HCT116 (cell line): ENCODE data around the gene COL9A3. TPM values are rescaled to one million over a fixed set of nuclear protein-coding genes. Genes with fewer than 3 reads are reported as not detected.
A peak's percentile ranks its signal among the peaks of the same experiment; 100 is the strongest.

ENCODE experiments used
- ATAC-seq: fragments of 200-7000 bp; cut with Tn5 transposase; 2 replicates; pipeline ENCODE4 v1.9.1; 2020; ENCODE audit warnings: mild to moderate bottlenecking, moderate library complexity
- BruUV-seq: library from RNA; stranded (reverse); fragments of 400-500 nt; replicated peaks from 2 replicates; lab custom pipeline; 2021; lab: Mats Ljungman, UMichigan
- CTCF ChIA-PET: fragments of 300-600 bp; sonication (Branson Sonifier 250); formaldehyde crosslinking; loops from one replicate; lab custom pipeline; 2021; ENCODE audit warnings: antibody characterized with exemption; lab: Charles Lee
- POLR2A ChIA-PET: fragments of 300-600, 350-600 bp; sonication (Branson Sonifier 250); formaldehyde crosslinking; loops from one replicate; lab custom pipeline; 2021; ENCODE audit warnings: antibody characterized with exemption; lab: Charles Lee
- RAD21 ChIA-PET, 2 experiments: fragments of 300-600 bp; sonication (Branson Sonifier 250); formaldehyde crosslinking; loops; one replicate each; lab custom pipeline; 2023; ENCODE audit warnings: low total read pairs in 2 of 2; ENCODE audit not compliant: uncharacterized antibody in 2 of 2, unreplicated experiment in 2 of 2, low non-redundant PET in 1 of 2; lab: Charles Lee
- DNase-seq: peaks from one replicate; pipeline ENCODE4 v3.0.0-alpha.2; 2010; ENCODE audit warnings: low read depth, low spot score
- H2AFZ ChIP-seq: fragments of 200-600 bp; shearing (Covaris generic), sonication (generic); 2 replicates; pipeline ENCODE4 v1.6.1; 2017; ENCODE audit warnings: low read depth, mixed run types, mixed read lengths, antibody characterized with exemption, low read length; ENCODE audit not compliant: poor library complexity, severe bottlenecking
- H3K27ac ChIP-seq: 2 replicates; pipeline ENCODE4 v1.5.1; 2012; ENCODE audit warnings: low read depth, low read length
- H3K27me3 ChIP-seq: fragments of 200-600 bp; sonication (generic); 2 replicates; pipeline ENCODE4 v1.6.1; 2016; ENCODE audit warnings: mixed run types, low read length, mixed read lengths; ENCODE audit not compliant: insufficient read depth
- H3K36me3 ChIP-seq, 2 experiments: fragments of 200-500 bp in 1 of 2; fragments of 200-600 bp in 1 of 2; sonication (Bioruptor generic) in 1 of 2; sonication (generic) in 1 of 2; 2 replicates each; pipeline versions ENCODE4 v1.5.1 to v1.6.1; 2014 to 2016; ENCODE audit warnings: low read length in 2 of 2, inconsistent platforms in 1 of 2, mixed read lengths in 1 of 2, mixed run types in 1 of 2; ENCODE audit not compliant: insufficient read depth in 2 of 2, control insufficient read depth in 1 of 2
- H3K4me1 ChIP-seq, 2 experiments: fragments of 200-600 bp in 1 of 2; sonication (generic) in 1 of 2; 2 replicates each; pipeline versions ENCODE4 v1.5.1 to v1.6.1; 2012 to 2017; ENCODE audit warnings: low read length in 2 of 2, inconsistent platforms in 1 of 2, mild to moderate bottlenecking in 1 of 2, mixed read lengths in 1 of 2, mixed run types in 1 of 2, moderate library complexity in 1 of 2; ENCODE audit not compliant: insufficient read depth in 2 of 2, control insufficient read depth in 1 of 2
- H3K4me2 ChIP-seq: fragments of 200-600 bp; sonication (generic); 2 replicates; pipeline ENCODE4 v1.6.1; 2017; ENCODE audit warnings: mixed run types, low read length, mixed read lengths
- H3K4me3 ChIP-seq, 2 experiments: fragments of 200-600 bp in 1 of 2; sonication (generic) in 1 of 2; replicated peaks in 1 of 2; 2 replicates each; pipeline ENCODE4 v1.5.1; 2011 to 2016; ENCODE audit warnings: low read length in 2 of 2, control low read depth in 1 of 2, low read depth in 1 of 2, mild to moderate bottlenecking in 1 of 2, mixed read lengths in 1 of 2, mixed run types in 1 of 2
- H3K79me2 ChIP-seq: fragments of 200-600 bp; sonication (generic); 2 replicates; pipeline ENCODE4 v1.6.1; 2017; ENCODE audit warnings: mild to moderate bottlenecking, mixed run types, low read length, moderate library complexity, mixed read lengths; ENCODE audit not compliant: insufficient read depth
- H3K9ac ChIP-seq: fragments of 200-600 bp; sonication (generic); 2 replicates; pipeline ENCODE4 v1.6.1; 2016; ENCODE audit warnings: low read length, mixed read lengths
- H3K9me2 ChIP-seq: fragments of 200-600 bp; sonication (generic), shearing (Covaris generic); 2 replicates; pipeline ENCODE4 v1.6.1; 2017; ENCODE audit warnings: mixed run types, mild to moderate bottlenecking, moderate library complexity; ENCODE audit not compliant: insufficient read depth
- H3K9me3 ChIP-seq, 2 experiments: fragments of 200-500 bp in 1 of 2; fragments of 200-600 bp in 1 of 2; sonication (Bioruptor generic) in 1 of 2; sonication (generic) in 1 of 2; 2 replicates each; pipeline ENCODE4 v1.6.1; 2014 to 2017; ENCODE audit warnings: low read length in 2 of 2, mixed read lengths in 2 of 2, inconsistent platforms in 1 of 2, low read depth in 1 of 2, mild to moderate bottlenecking in 1 of 2, mixed run types in 1 of 2, moderate library complexity in 1 of 2; ENCODE audit not compliant: control insufficient read depth in 1 of 2, insufficient read depth in 1 of 2
- H4K20me1 ChIP-seq: fragments of 200-600 bp; sonication (generic), shearing (Covaris generic); 2 replicates; pipeline ENCODE4 v1.6.1; 2017; ENCODE audit warnings: mixed run types, mild to moderate bottlenecking, moderate library complexity; ENCODE audit not compliant: insufficient read depth
- CBX3 ChIP-seq: IDR thresholded peaks from 2 replicates; pipeline ENCODE4 v1.6.1; 2012; ENCODE audit warnings: low read depth
- CEBPB ChIP-seq: IDR thresholded peaks from 2 replicates; pipeline ENCODE4 v1.6.1; 2012; ENCODE audit warnings: low read depth
- EGR1 ChIP-seq: IDR thresholded peaks from 2 replicates; pipeline ENCODE4 v1.6.1; 2012; ENCODE audit warnings: low read depth
- EZH2 ChIP-seq: fragments of 200-600 bp; sonication (generic); IDR thresholded peaks from 2 replicates; pipeline ENCODE4 v1.6.1; 2017; ENCODE audit warnings: antibody characterized with exemption, mixed run types
- EZH2phosphoT487 ChIP-seq: fragments of 200-600 bp; IDR thresholded peaks from 2 replicates; pipeline ENCODE4 v1.6.1; 2018; ENCODE audit warnings: antibody characterized with exemption, borderline replicate concordance
- FOSL1 ChIP-seq: IDR thresholded peaks from 2 replicates; pipeline ENCODE4 v1.6.1; 2012; ENCODE audit warnings: low read depth
- POLR2AphosphoS5 ChIP-seq: IDR thresholded peaks from 2 replicates; pipeline ENCODE4 v1.6.1; 2011; ENCODE audit warnings: mild to moderate bottlenecking, low read depth, low read length, moderate library complexity
- RAD21 ChIP-seq: IDR thresholded peaks from 2 replicates; pipeline ENCODE4 v1.6.1; 2012; ENCODE audit warnings: low read depth, mild to moderate bottlenecking
- SP1 ChIP-seq: IDR thresholded peaks from 2 replicates; pipeline ENCODE4 v1.6.1; 2012; ENCODE audit warnings: low read depth
- ZFX ChIP-seq: fragments of 450-650 bp; IDR thresholded peaks from 2 replicates; pipeline ENCODE4 v1.6.1; 2017
- intact Hi-C: fragments of 100-400 bp; cut with micrococcal nuclease; formaldehyde crosslinking; loops from 2 replicates; pipeline ENCODE4 v1.10.0; 2022
- total RNA-seq: library from RNA; stranded (reverse); gene quantifications from one replicate; pipeline ENCODE4 v1.2.1, GENCODE V29; 2021; ENCODE audit not compliant: unreplicated experiment
- TF ChIP-seq, protein P1 (sequence below): IDR thresholded peaks from 2 replicates; pipeline ENCODE4 v1.6.1; 2012; ENCODE audit warnings: low read depth
- TF ChIP-seq, protein P2 (sequence below), 3 experiments: fragments of 200-600 bp in 1 of 3; sonication (generic) in 1 of 3; IDR thresholded peaks in 2 of 3; conservative IDR thresholded peaks in 1 of 3; 2 replicates each; pipeline ENCODE4 v1.5.1; 2012 to 2017; ENCODE audit warnings: low read depth in 2 of 3, low read length in 2 of 3, antibody characterized with exemption in 1 of 3, borderline replicate concordance in 1 of 3, control low read depth in 1 of 3, mild to moderate bottlenecking in 1 of 3, mixed read lengths in 1 of 3, mixed run types in 1 of 3, moderate library complexity in 1 of 3; ENCODE audit not compliant: insufficient read depth in 1 of 3

The COL9A3 gene
- total RNA-seq, 1 experiment from 2014 or later = 29.7 TPM

DNA sequence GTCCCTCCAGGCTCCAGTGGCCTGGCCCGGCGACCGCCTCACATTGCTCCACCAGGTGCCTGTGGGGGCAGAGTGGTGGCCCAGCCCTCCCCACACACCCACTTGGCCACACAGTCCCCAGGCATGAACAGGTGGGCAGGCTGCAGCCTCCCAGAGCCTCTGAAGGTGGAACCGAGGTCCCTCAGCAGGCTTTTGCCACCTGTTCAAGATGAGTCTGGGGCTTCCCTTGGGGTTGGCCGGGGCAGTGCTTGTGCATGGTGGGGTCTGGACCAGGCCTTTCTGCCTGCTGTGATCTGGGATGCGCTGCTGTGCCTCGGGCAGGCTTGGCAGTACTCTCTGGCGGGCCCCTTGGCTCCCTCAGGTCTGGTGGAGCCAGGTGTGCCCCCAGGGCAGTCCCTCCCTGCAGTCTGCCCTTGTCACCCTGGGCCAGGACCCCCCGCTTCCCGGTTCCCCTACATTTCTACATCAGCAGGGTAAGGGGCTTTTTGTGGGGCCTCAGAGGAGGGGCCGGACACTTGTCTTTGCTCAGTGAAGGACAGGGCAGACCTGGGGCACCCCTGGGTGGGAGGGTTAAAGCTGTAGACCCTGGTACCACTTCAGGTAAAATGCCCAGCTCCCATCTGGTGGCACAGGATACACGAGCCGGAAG is 2.7 kb upstream of the COL9A3 start:
- RAD21 ChIA-PET = no interaction called here
- POLR2A ChIA-PET = no interaction called here
- ATAC-seq (no peak), DNase-seq (no peak)
- no peak overlapping the region for H3K9ac ChIP-seq
- peaks cover 16% of the 10 kb centered on the region; the same call in 1 of the 2 replicates for H3K79me2 ChIP-seq
- H3K9me2 ChIP-seq = no peaks in the 10 kb centered on the region
- intact Hi-C loops = no loop called here
- no peaks in the 10 kb centered on the region for H3K27me3 ChIP-seq
- no peaks in the 10 kb centered on the region for H4K20me1 ChIP-seq
- H3K27ac ChIP-seq = peak overlapping the region; percentile 64; the same call in 1 of the 2 replicates
- CTCF ChIA-PET = interaction anchor here (1.1 to 1.7 kb wide), 2 partner anchors 8 kb away, joined by 3 to 5 read pairs; no protein-coding TSS in a partner anchor
- H3K4me2 ChIP-seq = no peak overlapping the region
- H3K4me1 ChIP-seq = peaks cover 34 to 45% of the 10 kb centered on the region in 2 experiments
- no peak overlapping the region for H2AFZ ChIP-seq
- H3K4me3 ChIP-seq = no peak overlapping the region
- no TSS peak for BruUV-seq
- peaks cover 18 to 23% of the 10 kb centered on the region in 2 experiments for H3K36me3 ChIP-seq
- no peaks in the 10 kb centered on the region for H3K9me3 ChIP-seq
- TF ChIP-seq EGR1 = no peak
- no peak for TF ChIP-seq RAD21
- TF ChIP-seq, protein P1, sequence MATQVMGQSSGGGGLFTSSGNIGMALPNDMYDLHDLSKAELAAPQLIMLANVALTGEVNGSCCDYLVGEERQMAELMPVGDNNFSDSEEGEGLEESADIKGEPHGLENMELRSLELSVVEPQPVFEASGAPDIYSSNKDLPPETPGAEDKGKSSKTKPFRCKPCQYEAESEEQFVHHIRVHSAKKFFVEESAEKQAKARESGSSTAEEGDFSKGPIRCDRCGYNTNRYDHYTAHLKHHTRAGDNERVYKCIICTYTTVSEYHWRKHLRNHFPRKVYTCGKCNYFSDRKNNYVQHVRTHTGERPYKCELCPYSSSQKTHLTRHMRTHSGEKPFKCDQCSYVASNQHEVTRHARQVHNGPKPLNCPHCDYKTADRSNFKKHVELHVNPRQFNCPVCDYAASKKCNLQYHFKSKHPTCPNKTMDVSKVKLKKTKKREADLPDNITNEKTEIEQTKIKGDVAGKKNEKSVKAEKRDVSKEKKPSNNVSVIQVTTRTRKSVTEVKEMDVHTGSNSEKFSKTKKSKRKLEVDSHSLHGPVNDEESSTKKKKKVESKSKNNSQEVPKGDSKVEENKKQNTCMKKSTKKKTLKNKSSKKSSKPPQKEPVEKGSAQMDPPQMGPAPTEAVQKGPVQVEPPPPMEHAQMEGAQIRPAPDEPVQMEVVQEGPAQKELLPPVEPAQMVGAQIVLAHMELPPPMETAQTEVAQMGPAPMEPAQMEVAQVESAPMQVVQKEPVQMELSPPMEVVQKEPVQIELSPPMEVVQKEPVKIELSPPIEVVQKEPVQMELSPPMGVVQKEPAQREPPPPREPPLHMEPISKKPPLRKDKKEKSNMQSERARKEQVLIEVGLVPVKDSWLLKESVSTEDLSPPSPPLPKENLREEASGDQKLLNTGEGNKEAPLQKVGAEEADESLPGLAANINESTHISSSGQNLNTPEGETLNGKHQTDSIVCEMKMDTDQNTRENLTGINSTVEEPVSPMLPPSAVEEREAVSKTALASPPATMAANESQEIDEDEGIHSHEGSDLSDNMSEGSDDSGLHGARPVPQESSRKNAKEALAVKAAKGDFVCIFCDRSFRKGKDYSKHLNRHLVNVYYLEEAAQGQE = no peak
- TF ChIP-seq FOSL1 = no peak
- TF ChIP-seq, protein P2, sequence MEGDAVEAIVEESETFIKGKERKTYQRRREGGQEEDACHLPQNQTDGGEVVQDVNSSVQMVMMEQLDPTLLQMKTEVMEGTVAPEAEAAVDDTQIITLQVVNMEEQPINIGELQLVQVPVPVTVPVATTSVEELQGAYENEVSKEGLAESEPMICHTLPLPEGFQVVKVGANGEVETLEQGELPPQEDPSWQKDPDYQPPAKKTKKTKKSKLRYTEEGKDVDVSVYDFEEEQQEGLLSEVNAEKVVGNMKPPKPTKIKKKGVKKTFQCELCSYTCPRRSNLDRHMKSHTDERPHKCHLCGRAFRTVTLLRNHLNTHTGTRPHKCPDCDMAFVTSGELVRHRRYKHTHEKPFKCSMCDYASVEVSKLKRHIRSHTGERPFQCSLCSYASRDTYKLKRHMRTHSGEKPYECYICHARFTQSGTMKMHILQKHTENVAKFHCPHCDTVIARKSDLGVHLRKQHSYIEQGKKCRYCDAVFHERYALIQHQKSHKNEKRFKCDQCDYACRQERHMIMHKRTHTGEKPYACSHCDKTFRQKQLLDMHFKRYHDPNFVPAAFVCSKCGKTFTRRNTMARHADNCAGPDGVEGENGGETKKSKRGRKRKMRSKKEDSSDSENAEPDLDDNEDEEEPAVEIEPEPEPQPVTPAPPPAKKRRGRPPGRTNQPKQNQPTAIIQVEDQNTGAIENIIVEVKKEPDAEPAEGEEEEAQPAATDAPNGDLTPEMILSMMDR (IDR thresholded peaks at IDR 0.05 in 2 of 3, conservative IDR thresholded peaks at IDR 0.05 in 1 of 3; ENCODE audit: borderline replicate concordance in 1 of 3, insufficient read depth in 1 of 3, low read depth in 2 of 3, low read length in 2 of 3) = no peak
- no peak for TF ChIP-seq POLR2AphosphoS5
- TF ChIP-seq ZFX = no peak
- TF ChIP-seq CEBPB = no peak
- TF ChIP-seq SP1 = no peak
- TF ChIP-seq EZH2 = no peak
- TF ChIP-seq EZH2phosphoT487 = no peak
- no peak for TF ChIP-seq CBX3
